Activated CD4-positive, alpha-beta memory T cell treated with anti-CD3 and anti-CD28 coated beads, Interleukin-2, amount 10 ng/mL, durations not matched to agents 7 days and 5 days (primary cell): ENCODE data around the gene DLL1. TPM values are rescaled to one million over a fixed set of nuclear protein-coding genes. Genes with fewer than 3 reads are reported as not detected.

Experiments
- CTCF ChIA-PET: fragments of 350-600 bp; sonication (Branson Sonifier 250); formaldehyde crosslinking; loops from one replicate; lab custom pipeline; 2021; ENCODE audit warnings: antibody characterized with exemption, inconsistent platforms; lab: Charles Lee
- POLR2A ChIA-PET: fragments of 350-600 bp; sonication (Branson Sonifier 250); formaldehyde crosslinking; loops from one replicate; lab custom pipeline; 2021; ENCODE audit warnings: antibody characterized with exemption; lab: Charles Lee
- DNase-seq: peaks from one replicate; pipeline ENCODE4 v3.0.0-alpha.2; 2020
- H3K27ac Mint-ChIP-seq: one replicate; pipeline ENCODE4 v1.8.0; 2021; ENCODE audit warnings: mild to moderate bottlenecking, mixed read lengths
- H3K27me3 Mint-ChIP-seq: one replicate; pipeline ENCODE4 v1.8.0; 2021; ENCODE audit warnings: mixed read lengths
- H3K36me3 Mint-ChIP-seq: one replicate; pipeline ENCODE4 v1.8.0; 2021; ENCODE audit warnings: low read depth, mixed read lengths
- H3K4me1 Mint-ChIP-seq: one replicate; pipeline ENCODE4 v1.8.0; 2021; ENCODE audit warnings: mixed read lengths
- H3K4me3 Mint-ChIP-seq: one replicate; pipeline ENCODE4 v1.8.0; 2021; ENCODE audit warnings: mild to moderate bottlenecking, mixed read lengths
- H3K9me3 Mint-ChIP-seq: one replicate; pipeline ENCODE4 v1.8.0; 2021; ENCODE audit warnings: mixed read lengths
- total RNA-seq, 2 experiments: library from RNA; stranded (reverse); gene quantifications; one replicate each; pipeline ENCODE4 v1.2.3, GENCODE V29; 2021

DLL1 gene
- total RNA-seq, 2 experiments from 2014 or later, result 0.20 TPM; not detected in 1

GRCh38 chr6:170244721-170245474 is 46.0 kb downstream of the DLL1 start:
- POLR2A ChIA-PET, result no interaction called here
- Mint-ChIP-seq H3K27ac (no peak overlapping the region), H3K4me3 (no peak overlapping the region), H3K36me3 (no peaks in the 10 kb centered on the region), H3K9me3 (no peaks in the 10 kb centered on the region), H3K27me3 (no peaks in the 10 kb centered on the region), H3K4me1 (no peaks in the 10 kb centered on the region)
- DNase-seq, result no peak
- CTCF ChIA-PET, result no interaction called here

DNA sequence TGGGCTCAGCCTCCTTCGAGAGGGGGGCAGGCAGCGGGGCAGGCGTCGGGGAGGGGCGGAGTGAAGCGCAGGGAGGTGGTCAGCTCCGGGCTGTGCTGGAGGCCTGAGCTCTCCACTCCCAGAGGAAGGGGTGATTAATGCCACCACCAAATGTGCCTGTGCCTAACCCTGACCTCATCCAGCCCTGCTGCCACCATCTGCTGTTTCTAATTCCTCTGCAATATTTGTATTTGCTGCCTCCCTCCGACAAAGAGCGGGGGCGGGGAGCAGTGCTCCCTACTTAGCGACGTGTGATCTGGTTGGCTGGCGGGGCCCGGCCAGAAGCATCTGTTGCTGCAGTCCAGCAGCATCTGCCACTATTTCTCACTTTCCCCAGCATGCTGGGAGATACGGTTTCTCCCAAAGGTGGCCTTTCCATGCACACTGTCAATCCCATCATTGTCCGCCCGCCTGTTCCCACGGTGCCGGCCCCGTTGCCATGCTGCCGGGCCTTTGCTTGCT is 47.0 kb downstream of the DLL1 start:
- CTCF ChIA-PET, result no interaction called here
- DNase-seq, result no peak
- H3K27me3 Mint-ChIP-seq, result no peaks in the 10 kb centered on the region
- POLR2A ChIA-PET, result no interaction called here
- no peak overlapping the region for H3K27ac Mint-ChIP-seq
- no peaks in the 10 kb centered on the region for H3K4me1 Mint-ChIP-seq
- no peaks in the 10 kb centered on the region for H3K36me3 Mint-ChIP-seq
- H3K4me3 Mint-ChIP-seq, result no peak overlapping the region
- no peaks in the 10 kb centered on the region for H3K9me3 Mint-ChIP-seq

GRCh38 chr6:170243386-170243785 is 47.5 kb downstream of the DLL1 start:
- CTCF ChIA-PET, result no interaction called here
- Mint-ChIP-seq H3K9me3 (no peaks in the 10 kb centered on the region), H3K27ac (no peak overlapping the region), H3K4me3 (no peak overlapping the region), H3K36me3 (no peaks in the 10 kb centered on the region), H3K27me3 (no peaks in the 10 kb centered on the region), H3K4me1 (no peaks in the 10 kb centered on the region)
- no peak for DNase-seq
- POLR2A ChIA-PET, result no interaction called here

- H3K4me3 Mint-ChIP-seq, result no peak overlapping the region
- DNase-seq, result no peak
- no peaks in the 10 kb centered on the region for H3K9me3 Mint-ChIP-seq
- no peaks in the 10 kb centered on the region for H3K36me3 Mint-ChIP-seq
- H3K4me1 Mint-ChIP-seq, result no peaks in the 10 kb centered on the region
- POLR2A ChIA-PET, result no interaction called here
- CTCF ChIA-PET, result no interaction called here
- no peak overlapping the region for H3K27ac Mint-ChIP-seq
- no peaks in the 10 kb centered on the region for H3K27me3 Mint-ChIP-seq
Measured at GRCh38 chr6:170238741-170239565, 51.9 kb downstream of the DLL1 start.

DNA sequence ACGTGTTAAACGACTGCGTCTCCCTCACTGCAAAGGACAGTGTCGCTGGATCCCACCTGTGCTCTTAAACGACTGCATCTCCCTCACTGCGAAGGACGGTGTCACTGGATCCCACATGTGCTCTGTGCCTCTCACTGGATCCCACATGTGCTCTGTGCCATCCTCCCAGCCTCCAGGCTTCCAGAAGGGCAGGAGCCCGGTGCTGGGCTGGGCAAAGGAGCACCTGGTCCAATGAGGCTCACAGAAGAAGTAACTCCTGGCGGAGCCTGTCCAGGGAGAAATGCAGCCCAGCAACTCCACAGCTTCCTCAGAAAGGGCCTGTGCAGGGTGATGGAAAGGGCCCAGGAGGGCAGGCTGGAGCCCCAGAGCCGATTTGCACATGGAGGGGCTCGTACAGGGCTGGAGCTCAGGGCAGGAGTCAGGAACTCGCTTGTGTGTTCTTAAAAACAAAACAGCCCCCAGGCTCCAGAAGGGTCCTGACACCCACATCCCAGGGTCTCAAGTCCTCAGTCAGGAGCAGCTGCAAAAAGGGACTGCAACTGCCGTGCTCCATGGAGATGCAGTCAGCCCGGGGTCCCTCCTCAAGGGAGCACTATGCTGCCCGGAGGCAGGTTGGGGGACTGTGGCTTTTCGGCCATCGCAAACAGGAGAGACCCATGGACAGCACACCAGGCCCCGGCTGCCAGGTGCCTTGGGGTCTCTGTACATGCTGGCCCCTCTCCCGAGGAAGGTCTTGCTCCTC is 52.7 kb downstream of the DLL1 start:
- no peak for DNase-seq
- CTCF ChIA-PET, result no interaction called here
- no peak overlapping the region for H3K4me3 Mint-ChIP-seq
- POLR2A ChIA-PET, result no interaction called here
- no peaks in the 10 kb centered on the region for H3K27me3 Mint-ChIP-seq
- H3K27ac Mint-ChIP-seq, result no peak overlapping the region
- H3K36me3 Mint-ChIP-seq, result no peaks in the 10 kb centered on the region
- no peaks in the 10 kb centered on the region for H3K9me3 Mint-ChIP-seq
- H3K4me1 Mint-ChIP-seq, result no peaks in the 10 kb centered on the region

- H3K4me3 Mint-ChIP-seq, result no peak overlapping the region
Measured at GRCh38 chr6:170236131-170236836, 54.6 kb downstream of the DLL1 start.

DNA sequence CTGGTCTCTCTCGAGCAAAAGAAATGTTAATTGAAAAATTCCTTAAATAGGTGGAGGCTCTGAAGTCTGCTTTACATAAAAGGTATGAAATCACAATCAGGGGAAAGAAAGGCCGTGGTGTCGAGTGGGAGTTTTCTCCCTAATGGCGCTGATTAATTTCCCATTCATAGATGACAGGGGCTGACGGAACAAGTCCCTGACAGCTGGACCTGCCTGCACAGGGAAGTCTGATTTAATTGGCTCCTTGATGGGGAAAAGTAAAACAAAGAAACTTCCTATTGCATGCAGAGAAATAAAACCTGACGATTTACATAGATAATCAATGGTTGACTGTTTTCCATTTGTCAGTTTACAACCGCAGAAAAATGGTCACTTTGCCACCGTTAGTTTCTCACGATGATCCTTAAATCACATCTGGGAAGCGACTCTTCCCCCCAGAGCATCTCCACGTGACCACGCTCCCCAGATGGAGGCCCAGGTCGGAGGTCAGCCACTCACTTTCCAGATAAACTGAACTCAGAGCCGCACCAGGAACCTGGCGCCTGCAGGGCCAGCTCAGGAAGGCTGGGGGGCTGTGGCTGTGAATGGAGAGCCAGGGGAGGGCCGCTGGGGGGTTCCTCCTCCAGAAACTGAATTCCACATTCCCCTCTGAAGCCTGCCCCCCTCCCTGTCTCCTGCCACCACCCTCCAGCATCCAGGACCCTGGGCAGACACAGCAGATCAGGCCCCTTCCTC is 55.3 kb downstream of the DLL1 start:
- Mint-ChIP-seq H3K9me3 (no peaks in the 10 kb centered on the region), H3K27me3 (no peaks in the 10 kb centered on the region), H3K36me3 (no peaks in the 10 kb centered on the region), H3K4me3 (no peak overlapping the region), H3K4me1 (no peaks in the 10 kb centered on the region), H3K27ac (no peak overlapping the region)
- CTCF ChIA-PET, result no interaction called here
- DNase-seq, result no peak
- POLR2A ChIA-PET, result no interaction called here

More at GRCh38 chr6:170236131-170236836, 54.6 kb downstream of the DLL1 start:
- H3K27me3 Mint-ChIP-seq, result no peaks in the 10 kb centered on the region
- H3K36me3 Mint-ChIP-seq, result no peaks in the 10 kb centered on the region
- POLR2A ChIA-PET, result no interaction called here
- H3K4me1 Mint-ChIP-seq, result no peaks in the 10 kb centered on the region
- CTCF ChIA-PET, result no interaction called here
- no peak for DNase-seq
- H3K9me3 Mint-ChIP-seq, result no peaks in the 10 kb centered on the region
- no peak overlapping the region for H3K27ac Mint-ChIP-seq

DNA sequence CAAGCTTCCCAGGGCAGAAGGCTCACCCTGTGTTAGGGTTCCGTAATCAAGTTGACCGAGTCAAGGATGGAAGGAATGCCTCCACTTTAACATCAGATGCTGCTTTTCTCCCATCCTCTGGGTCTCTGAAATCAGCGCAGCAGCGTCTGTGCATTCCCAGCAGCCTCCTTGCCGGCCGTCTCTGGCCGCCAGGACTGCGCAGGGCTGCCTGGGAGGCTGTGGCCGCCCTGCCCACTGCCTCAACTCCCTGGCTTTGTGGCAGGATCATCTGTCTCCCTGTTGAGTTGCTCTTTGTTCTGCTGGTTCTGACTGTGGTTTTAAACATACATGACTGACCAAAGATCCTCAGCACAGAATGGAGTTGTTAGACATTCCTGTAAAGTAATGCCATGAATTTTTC is 56.5 kb downstream of the DLL1 start:
- Mint-ChIP-seq H3K4me3 (no peak overlapping the region), H3K27ac (no peak overlapping the region), H3K36me3 (no peaks in the 10 kb centered on the region), H3K4me1 (no peaks in the 10 kb centered on the region), H3K9me3 (no peaks in the 10 kb centered on the region), H3K27me3 (no peaks in the 10 kb centered on the region)
- CTCF ChIA-PET, result no interaction called here
- POLR2A ChIA-PET, result no interaction called here
- no peak for DNase-seq

- no peaks in the 10 kb centered on the region for H3K27me3 Mint-ChIP-seq
Measured at GRCh38 chr6:170233286-170234205, 57.3 kb downstream of the DLL1 start.

More at GRCh38 chr6:170233286-170234205, 57.3 kb downstream of the DLL1 start:
- H3K27ac Mint-ChIP-seq, result no peak overlapping the region
- CTCF ChIA-PET, result no interaction called here
- no peaks in the 10 kb centered on the region for H3K4me1 Mint-ChIP-seq
- no peak for DNase-seq
- H3K9me3 Mint-ChIP-seq, result no peaks in the 10 kb centered on the region
- no peak overlapping the region for H3K4me3 Mint-ChIP-seq
- POLR2A ChIA-PET, result no interaction called here
- H3K36me3 Mint-ChIP-seq, result no peaks in the 10 kb centered on the region
